HUES6 (cell line): ENCODE results near the gene POU6F2.
A peak's percentile ranks its signal among the peaks of the same experiment; 100 is the strongest.
"Not testable (repeated sequence)": the region's sequence is repeated elsewhere in the genome, so short reads cannot be mapped to it uniquely, and the experiment has no call there.

ENCODE experiments used
- H3K27ac ChIP-seq: 2 replicates; pipeline ENCODE4 v1.7.0; 2013; ENCODE audit warnings: low read depth, mild to moderate bottlenecking, low read length, inconsistent platforms
- H3K27me3 ChIP-seq: 2 replicates; pipeline ENCODE4 v1.6.1; 2013; ENCODE audit warnings: low read length; ENCODE audit not compliant: control insufficient read depth, insufficient read depth
- H3K36me3 ChIP-seq: 2 replicates; pipeline ENCODE4 v1.6.1; 2013; ENCODE audit warnings: low read length; ENCODE audit not compliant: control insufficient read depth, insufficient read depth
- H3K4me1 ChIP-seq: 2 replicates; pipeline ENCODE4 v1.6.1; 2013; ENCODE audit warnings: low read length; ENCODE audit not compliant: control insufficient read depth, insufficient read depth
- H3K4me3 ChIP-seq: 2 replicates; pipeline ENCODE4 v1.5.1; 2013; ENCODE audit warnings: low read depth, low read length
- H3K9ac ChIP-seq: one replicate; pipeline ENCODE4 v1.6.1; 2013; ENCODE audit warnings: mild to moderate bottlenecking, low read length
- H3K9me3 ChIP-seq: 2 replicates; pipeline ENCODE4 v1.6.1; 2013; ENCODE audit warnings: low read depth, low read length; ENCODE audit not compliant: control insufficient read depth, insufficient read depth

The POU6F2 gene

DNA sequence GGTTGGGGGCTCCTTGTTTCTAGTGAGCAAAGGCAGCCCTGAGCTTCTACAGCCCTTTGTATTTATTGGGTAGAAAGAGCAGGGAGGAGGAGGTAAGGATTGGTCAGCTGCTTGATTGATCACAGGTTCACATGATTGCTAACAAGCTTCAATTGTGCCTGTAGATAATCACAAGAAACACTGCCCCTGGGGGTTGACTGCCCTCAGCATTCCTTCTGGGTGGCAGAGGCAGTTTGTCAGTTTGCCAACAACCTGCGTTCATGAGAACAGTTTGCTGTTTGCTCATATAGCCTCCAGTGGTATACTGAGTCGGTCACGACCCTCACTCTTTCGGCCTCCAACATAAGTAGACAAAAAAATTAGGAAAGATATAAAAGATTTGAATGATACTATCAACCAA is 30.2 kb upstream of the POU6F2 start:
- not testable (repeated sequence) for H3K36me3 ChIP-seq, H3K9ac ChIP-seq, H3K9me3 ChIP-seq, H3K4me1 ChIP-seq, H3K27ac ChIP-seq, H3K27me3 ChIP-seq, H3K4me3 ChIP-seq

DNA sequence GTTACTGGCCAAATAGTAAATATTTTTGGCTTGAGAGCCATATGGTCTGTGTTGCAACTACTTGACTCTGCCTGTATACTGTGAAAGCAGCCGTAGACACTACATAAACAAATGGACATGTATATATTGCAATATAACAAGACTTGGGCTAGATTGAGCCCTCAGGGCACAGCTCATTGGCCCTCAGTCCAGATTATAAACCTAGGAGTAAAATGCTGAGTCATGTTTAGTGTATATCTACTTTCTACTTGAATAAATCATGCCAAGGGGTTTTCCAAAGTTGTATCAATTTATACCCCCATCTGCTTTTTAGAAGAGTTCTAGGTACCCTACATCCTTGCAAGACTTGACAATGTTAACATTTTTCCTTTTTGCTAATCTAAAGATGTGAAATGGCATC is 27.4 kb upstream of the POU6F2 start:
- H3K4me3 ChIP-seq = no peak overlapping the region
- H3K36me3 ChIP-seq = no peaks in the 10 kb centered on the region
- H3K9ac ChIP-seq = no peak overlapping the region
- H3K27me3 ChIP-seq = no peaks in the 10 kb centered on the region
- no peak overlapping the region for H3K27ac ChIP-seq
- no peaks in the 10 kb centered on the region for H3K9me3 ChIP-seq
- no peaks in the 10 kb centered on the region for H3K4me1 ChIP-seq

DNA sequence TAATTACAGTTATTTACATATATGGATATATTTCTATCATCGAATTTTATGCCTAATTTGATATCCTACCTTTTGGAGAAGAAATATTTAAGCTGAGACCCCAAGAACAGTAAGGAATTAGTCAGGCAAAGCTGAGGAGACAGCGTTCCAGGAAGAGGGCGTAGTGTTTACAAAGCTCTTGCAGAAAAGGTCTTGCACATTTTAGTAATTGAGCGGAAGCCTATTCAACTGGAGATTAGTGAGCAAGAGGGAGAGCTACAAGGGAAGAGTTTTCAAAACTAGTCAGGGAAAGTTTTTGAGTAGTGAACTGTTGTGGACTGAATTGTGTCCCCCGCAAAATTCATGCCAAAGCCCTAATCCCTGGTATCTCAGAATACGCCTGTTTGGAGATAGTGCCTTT is 26.5 kb upstream of the POU6F2 start:
- Histone ChIP-seq H3K27me3 (no peaks in the 10 kb centered on the region), H3K4me1 (no peaks in the 10 kb centered on the region), H3K9me3 (no peaks in the 10 kb centered on the region), H3K36me3 (no peaks in the 10 kb centered on the region), H3K4me3 (no peak overlapping the region), H3K9ac (no peak overlapping the region), H3K27ac (no peak overlapping the region)

DNA sequence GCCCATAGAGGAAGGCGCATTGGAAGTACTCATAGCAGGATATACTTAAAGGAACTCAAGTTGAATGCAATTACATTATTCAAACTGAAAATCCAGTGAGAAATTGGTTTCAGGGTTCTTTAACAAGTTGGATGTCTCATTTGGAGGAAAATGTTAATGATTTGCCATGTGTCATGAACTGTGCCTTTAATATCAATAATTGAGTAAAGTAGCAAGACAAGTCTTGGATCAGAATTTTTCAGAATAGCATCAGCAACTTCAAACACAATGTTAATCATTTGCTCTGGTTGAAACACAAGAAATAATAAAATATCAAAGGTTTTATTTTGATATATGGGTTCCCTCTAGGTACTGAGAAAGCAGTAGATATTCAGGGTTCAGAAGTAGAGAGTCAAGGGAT is 24.5 kb upstream of the POU6F2 start:
- no peak overlapping the region for H3K27ac ChIP-seq
- no peak overlapping the region for H3K4me3 ChIP-seq
- H3K4me1 ChIP-seq = no peaks in the 10 kb centered on the region
- H3K27me3 ChIP-seq = no peaks in the 10 kb centered on the region
- no peaks in the 10 kb centered on the region for H3K9me3 ChIP-seq
- H3K36me3 ChIP-seq = no peaks in the 10 kb centered on the region
- no peak overlapping the region for H3K9ac ChIP-seq

DNA sequence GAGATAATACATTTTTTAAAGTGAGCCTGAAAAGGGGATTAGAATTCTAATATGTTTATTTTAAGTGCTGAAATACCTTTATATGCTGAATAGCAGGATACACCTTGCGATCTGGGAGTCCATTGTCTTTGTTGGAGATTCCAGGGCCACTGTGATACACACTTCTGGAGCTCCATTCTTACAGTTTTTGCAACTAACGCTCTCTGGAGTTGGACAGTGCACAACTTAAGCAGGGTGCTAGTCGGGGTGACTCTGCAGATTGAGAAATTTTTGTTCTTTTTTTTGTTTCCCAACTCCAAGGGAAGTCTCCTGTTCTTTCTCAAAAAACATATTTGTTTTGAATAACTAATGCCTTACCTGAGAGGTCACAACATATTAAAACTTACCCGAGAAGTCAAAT is 23.7 kb upstream of the POU6F2 start:
- H3K36me3 ChIP-seq = no peaks in the 10 kb centered on the region
- no peaks in the 10 kb centered on the region for H3K9me3 ChIP-seq
- no peak overlapping the region for H3K9ac ChIP-seq
- no peak overlapping the region for H3K4me3 ChIP-seq
- H3K27ac ChIP-seq = no peak overlapping the region
- H3K4me1 ChIP-seq = no peaks in the 10 kb centered on the region
- no peaks in the 10 kb centered on the region for H3K27me3 ChIP-seq

DNA sequence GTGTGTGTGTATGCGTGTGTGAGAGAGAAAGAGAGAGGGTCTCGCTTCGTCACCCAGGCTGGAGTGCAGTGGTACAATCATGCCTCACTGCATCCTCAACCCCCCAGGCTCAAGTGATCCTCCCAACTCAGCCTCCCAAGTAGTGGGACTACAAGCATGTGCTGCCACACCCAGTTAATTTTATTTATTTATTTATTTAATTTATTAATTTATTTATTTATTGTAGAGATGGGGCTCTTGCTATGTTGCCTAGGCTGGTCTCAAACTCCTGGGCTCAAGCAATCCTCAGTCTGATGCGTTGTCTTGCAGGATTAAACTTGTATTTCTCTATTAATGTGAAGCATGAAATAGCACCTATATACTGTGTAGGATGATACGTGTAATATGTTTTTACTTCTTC is 21.8 kb upstream of the POU6F2 start:
- H3K9ac ChIP-seq = no peak overlapping the region
- no peaks in the 10 kb centered on the region for H3K9me3 ChIP-seq
- H3K36me3 ChIP-seq = no peaks in the 10 kb centered on the region
- no peaks in the 10 kb centered on the region for H3K4me1 ChIP-seq
- H3K27ac ChIP-seq = no peak overlapping the region
- no peaks in the 10 kb centered on the region for H3K27me3 ChIP-seq
- H3K4me3 ChIP-seq = no peak overlapping the region

DNA sequence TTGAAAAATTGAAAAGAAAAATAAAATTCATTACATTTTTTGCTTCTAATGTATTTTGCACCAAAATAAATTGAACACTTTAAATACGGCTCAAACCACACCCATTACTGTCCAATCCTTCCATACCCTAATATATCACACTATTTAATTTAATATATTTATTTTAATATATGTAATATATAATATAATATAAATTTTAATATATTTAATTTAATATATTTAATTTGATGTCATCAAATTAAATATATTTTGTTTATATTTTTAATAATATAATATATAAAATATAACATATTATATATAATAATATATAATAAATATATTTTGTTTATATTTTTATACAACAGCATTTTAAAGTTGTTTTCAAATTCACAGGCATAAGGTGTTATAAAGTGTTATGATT is 15.7 kb upstream of the POU6F2 start:
- H3K9me3 ChIP-seq = peaks cover 4% of the 10 kb centered on the region; the same call in 1 of the 2 replicates
- H3K4me3 ChIP-seq = no peak overlapping the region
- no peak overlapping the region for H3K9ac ChIP-seq
- H3K36me3 ChIP-seq = no peaks in the 10 kb centered on the region
- no peaks in the 10 kb centered on the region for H3K27me3 ChIP-seq
- H3K27ac ChIP-seq = no peak overlapping the region
- H3K4me1 ChIP-seq = no peaks in the 10 kb centered on the region

DNA sequence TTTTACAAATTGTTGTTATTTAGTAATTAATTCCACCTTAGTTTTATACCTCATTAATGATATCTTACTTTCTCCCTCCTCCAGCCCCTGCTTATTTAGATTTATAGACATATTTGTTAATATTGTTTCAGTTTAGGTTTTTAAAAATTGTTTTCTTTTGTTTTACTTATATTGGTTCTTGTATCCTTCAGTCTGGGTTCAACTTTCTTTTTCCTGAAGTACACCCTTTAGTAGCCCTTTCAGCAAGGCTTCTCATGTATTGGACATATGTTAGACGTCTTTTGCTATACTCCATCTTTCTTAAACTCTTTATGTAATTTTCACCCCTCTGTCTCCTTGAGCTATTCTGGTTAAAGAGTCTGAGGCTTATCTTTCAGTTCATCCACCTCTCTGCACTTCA is 12.8 kb upstream of the POU6F2 start:
- H3K36me3 ChIP-seq = no peaks in the 10 kb centered on the region
- H3K9ac ChIP-seq = no peak overlapping the region
- H3K4me1 ChIP-seq = no peaks in the 10 kb centered on the region
- H3K27ac ChIP-seq = no peak overlapping the region
- H3K4me3 ChIP-seq = no peak overlapping the region
- no peaks in the 10 kb centered on the region for H3K27me3 ChIP-seq
- H3K9me3 ChIP-seq = peaks cover 4% of the 10 kb centered on the region; the same call in 1 of the 2 replicates

DNA sequence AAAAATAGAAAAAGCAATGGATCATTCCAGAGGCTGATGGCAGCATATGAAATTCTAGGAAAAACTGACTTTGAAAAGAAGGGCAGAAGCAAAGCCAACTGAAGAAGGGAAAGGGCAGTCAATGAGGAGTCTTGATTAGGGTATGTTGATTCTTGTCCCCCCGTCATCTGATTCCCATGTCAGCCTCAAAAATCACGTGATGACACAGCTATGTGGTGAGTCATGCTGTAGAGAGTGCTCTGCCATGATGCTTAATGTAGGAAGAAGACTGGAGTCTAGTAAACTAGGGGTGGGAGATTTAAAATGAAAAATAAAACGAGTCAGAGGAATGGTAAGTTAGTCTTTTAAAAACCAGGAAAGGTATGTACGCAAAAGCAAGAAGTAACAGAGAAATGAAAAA is 3.9 kb upstream of the POU6F2 start:
- H3K9me3 ChIP-seq = no peaks in the 10 kb centered on the region
- no peak overlapping the region for H3K9ac ChIP-seq
- H3K27ac ChIP-seq = no peak overlapping the region
- no peak overlapping the region for H3K4me3 ChIP-seq
- H3K36me3 ChIP-seq = no peaks in the 10 kb centered on the region
- peaks cover 23% of the 10 kb centered on the region for H3K27me3 ChIP-seq
- H3K4me1 ChIP-seq = peaks cover 5% of the 10 kb centered on the region

DNA sequence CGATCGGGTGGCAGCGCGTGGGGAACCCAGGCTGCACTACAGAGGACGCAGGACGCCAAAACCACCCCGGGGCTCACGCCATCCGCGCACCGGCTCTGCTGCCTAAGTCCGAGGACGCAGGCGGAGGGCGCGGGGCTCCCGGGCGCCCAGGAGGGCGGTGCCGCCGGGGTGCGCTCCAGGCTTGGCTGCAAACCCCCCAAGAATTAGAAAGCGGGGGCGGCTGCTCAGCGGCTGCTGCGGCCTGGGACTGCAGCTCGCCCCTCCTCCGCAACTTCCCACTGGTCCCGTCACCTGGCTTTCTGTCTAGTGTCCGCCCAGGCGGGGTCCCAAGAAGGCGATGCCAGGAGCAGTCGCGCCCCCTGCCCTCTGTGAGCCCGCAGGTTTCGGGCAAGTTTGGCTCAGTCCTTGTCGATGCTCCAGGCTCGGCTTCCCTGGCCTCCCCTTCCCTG is 1.7 kb upstream of the POU6F2 start:
- Histone ChIP-seq H3K9me3 (no peaks in the 10 kb centered on the region), H3K9ac (no peak overlapping the region), H3K27me3 (peaks cover 23% of the 10 kb centered on the region), H3K27ac (no peak overlapping the region), H3K4me3 (peak overlapping the region; percentile 59), H3K36me3 (no peaks in the 10 kb centered on the region), H3K4me1 (peaks cover 6% of the 10 kb centered on the region)

DNA sequence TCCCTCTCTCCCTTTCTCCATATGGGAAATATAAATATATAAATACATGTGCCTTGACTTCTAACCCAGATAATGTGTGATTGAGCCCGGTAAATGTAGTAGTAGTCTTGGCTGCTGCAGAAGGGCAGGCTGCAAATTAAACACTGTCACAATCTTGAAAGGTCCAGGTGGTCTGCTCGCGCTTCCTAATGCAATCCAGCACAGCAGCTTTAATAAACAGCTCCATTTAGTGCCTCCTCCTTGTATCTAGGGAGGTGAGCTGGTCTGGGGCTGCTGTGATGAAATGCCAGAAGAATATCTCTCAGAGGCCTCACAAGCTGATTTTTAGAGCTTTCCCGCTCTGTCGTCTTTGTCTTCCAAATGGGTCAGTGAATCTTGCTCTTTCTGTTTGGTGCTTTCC is 782 bp downstream of the POU6F2 start:
- H3K27me3 ChIP-seq = peaks cover 23% of the 10 kb centered on the region
- H3K4me3 ChIP-seq = peak overlapping the region; percentile 2; the same call in 1 of the 2 replicates
- H3K9me3 ChIP-seq = no peaks in the 10 kb centered on the region
- peaks cover 6% of the 10 kb centered on the region for H3K4me1 ChIP-seq
- no peaks in the 10 kb centered on the region for H3K36me3 ChIP-seq
- H3K27ac ChIP-seq = no peak overlapping the region
- no peak overlapping the region for H3K9ac ChIP-seq

DNA sequence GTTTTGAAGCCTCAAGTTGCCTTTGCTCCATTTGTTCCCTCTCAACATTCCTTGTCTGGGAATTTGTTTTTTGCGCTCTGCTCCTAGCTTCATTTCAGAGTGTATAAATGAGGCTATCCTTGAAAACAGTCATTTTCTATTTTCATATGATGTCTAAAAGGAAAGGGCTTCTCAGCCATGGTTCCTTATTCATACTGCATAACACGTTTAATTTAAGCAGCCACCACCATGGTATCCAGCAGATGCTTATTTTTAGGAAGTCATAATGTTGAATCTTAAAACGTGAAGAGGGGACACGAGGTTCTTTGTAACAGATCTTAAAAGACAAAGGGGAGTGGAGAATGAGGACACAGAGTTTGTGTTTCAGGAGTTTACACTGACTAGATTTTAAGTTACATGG is 14.5 kb downstream of the POU6F2 start:
- H3K4me1 ChIP-seq = no peaks in the 10 kb centered on the region

More for the DNA sequence above, 14.5 kb downstream of the POU6F2 start:
- H3K9ac ChIP-seq = no peak overlapping the region
- no peak overlapping the region for H3K4me3 ChIP-seq
- H3K9me3 ChIP-seq = no peaks in the 10 kb centered on the region
- H3K36me3 ChIP-seq = no peaks in the 10 kb centered on the region
- no peak overlapping the region for H3K27ac ChIP-seq
- H3K27me3 ChIP-seq = no peaks in the 10 kb centered on the region
